ENCODE data around the gene HLX.

The HLX gene

DNA sequence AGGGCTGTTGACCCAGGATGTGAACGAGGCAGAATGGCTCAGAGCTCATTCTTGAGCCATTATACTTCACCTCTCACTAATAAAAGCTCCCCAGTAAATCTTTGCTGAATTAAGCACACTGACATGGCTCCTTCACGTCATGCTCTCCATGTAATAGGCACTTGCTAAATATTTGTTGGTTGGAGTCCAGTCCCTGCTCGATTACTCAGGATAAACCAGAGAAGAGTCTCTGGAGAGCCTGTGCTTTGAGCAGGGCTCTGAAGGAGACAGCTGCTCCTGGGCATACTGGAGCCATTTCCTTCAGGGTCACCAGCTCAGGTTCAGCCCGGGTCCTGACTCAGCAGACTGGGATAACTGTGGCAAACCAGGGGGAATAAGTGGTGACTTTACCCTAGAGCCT, 46.9 kb downstream of the HLX start:
- no peak for DNase-seq

DNA sequence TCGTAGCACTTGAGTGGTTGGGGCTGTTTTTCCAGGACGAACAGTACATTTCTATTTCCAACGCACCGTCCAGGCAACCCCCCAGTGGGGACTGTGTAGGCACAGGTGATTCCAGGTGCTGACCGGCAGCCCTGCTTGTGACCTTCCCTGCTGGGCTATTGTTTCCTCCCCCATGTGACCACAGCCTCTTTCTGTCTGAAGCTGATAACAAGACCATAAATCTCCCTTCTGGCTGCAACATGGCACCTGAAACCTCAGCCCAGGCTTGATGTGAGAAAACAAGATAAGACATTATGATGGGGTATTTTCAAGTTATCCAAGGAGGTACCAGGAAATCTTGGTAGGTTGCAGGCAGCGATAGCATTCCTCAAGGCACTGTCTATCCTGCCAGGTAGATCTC, 48.2 kb downstream of the HLX start:
- DNase-seq, result no peak

DNA sequence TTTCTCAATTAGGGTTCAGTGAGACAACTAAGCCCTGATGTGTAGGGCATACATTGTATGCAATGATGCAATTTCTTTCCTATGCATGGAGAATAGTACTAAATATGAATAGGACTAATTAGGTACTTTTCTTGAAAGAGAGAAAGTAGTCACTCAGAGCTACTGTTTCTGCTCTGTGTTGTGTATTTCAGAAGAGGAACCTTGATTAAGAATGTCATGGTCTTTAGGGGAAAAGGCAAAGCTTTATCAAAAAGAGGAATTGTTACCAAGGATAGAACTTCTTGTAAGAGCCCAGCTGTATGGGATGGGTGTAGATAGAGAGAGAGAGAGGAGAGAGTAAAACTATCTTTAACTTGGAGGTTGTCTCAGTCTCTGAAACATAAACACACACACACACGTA, 49.1 kb downstream of the HLX start:
- DNase-seq, result no peak

DNA sequence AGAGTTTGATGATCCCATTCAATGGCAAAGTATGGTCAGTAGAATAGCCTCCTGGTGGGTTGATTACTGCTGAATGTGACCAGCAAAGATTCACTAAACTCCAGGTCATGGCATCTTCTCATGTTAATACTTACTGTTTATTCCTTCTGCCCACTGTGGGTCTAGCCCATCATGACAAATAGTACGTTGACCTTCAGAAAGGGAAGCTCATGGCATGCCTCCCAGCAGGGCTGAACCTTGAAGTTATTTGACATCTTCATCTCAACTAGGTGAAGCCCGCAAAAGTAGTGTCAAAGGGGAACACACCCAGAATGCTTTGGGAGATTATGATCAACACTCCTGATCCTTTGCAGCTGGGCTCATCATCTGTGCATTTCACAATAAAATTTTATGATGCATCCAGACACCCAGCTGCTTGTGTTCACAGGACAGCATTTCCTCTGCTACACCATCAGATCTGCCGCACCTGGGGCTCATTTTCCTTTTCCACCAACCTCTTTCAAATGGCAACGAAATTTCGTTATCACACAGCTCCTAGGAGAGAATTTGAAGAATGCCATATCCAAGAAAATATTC, 49.6 kb downstream of the HLX start:
- DNase-seq, result no peak

DNA sequence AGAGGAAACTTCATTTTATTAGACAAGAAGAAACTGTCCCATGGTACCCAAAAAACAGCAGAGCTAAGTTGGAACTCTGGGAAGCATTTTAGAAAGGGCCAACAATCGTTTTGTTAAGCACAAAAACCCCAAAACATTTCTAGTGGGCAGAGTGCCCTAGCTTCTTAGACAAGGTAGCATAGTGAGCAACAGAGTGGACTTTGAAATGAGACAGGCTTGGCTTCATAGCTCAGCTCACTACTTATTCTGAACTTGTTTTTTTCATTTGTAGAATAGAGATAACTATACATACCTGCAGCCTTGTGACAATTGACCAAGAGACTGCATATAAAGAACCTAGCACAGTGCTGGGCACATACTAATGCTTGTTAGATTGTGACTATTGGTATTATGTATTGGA, 50.1 kb downstream of the HLX start:
- DNase-seq, result no peak
